ENCODE measurements around the gene PLCXD1.
"Not testable (repeated sequence)": the region's sequence is repeated elsewhere in the genome, so short reads cannot be mapped to it uniquely, and the experiment has no call there.

Gene PLCXD1

DNA sequence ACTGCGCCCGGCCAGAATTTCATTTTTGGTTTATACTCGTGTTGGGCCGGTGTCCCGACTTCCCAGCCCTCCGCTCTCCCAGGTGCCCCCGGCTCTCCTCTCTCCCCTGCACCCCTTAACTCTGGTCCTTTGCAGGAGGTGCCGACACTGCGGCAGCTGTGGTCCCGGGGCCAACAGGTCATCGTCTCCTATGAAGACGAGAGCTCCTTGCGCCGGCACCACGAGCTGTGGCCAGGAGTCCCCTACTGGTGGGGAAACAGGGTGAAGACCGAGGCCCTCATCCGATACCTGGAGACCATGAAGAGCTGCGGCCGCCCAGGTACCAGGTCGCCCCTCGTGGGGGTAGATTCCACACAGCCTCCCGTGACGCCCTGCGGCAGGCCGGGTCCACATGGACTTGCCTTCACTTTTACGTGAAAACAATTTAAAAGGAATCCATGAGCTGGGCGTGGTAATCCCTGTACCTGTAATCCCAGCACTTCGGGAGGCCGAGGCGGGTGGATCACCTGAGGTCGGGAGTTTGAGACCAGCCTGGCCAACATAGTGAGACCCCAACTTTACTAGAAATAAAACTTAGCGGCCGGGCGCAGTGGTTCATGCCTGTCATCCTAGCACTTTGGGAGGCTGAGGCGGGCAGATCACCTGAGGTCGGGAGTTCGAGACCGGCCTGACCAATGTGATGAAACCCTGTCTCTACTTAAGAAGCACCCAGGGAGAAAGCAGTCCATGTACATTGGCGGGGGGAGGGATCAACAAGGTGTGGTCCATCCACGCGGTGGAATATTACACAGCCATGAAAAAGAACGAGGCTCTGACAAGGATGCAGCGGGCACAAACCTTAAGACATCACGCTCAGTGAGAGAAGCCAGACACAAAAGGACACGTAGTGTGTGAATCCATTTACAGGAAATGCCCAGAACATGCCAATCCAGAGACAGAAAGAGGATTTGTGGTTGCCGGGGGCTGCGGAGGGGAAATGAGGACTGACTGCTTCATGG, 12.0 kb downstream of the PLCXD1 start:
- no peak for DNase-seq

DNA sequence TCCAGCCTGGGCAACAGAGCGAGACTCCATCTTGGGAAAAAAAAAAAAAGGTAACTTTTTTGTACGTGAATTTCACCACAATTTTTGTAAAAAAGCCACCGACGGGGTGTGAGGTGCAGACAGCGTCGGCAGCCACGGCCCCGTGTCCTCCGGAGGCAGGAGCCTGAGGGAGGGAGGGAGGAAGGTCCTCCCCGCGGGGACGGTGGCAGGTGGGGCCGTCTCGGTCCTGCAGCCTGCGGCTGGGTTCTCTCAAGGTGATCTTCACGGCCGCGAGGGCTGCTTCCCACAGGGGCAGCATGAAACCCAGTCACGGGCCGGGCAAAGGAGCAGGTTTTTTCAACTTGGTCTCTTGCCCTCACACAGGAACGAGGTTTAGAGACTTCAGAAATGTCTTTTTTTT, 14.0 kb downstream of the PLCXD1 start:
- DNase-seq: no peak

DNA sequence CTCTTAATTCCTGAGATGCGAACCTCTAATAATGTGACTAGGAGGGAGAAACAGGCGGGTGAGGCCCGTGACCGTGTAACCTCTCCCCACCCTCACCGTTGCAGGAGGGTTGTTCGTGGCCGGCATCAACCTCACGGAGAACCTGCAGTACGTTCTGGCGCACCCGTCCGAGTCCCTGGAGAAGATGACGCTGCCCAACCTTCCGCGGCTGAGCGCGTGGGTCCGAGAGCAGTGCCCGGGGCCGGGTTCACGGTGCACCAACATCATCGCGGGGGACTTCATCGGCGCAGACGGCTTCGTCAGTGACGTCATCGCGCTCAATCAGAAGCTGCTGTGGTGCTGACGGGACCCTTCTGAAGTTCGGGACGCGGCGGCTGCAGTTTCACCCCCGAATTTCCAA, 17.8 kb downstream of the PLCXD1 start:
- DNase-seq: no peak

DNA sequence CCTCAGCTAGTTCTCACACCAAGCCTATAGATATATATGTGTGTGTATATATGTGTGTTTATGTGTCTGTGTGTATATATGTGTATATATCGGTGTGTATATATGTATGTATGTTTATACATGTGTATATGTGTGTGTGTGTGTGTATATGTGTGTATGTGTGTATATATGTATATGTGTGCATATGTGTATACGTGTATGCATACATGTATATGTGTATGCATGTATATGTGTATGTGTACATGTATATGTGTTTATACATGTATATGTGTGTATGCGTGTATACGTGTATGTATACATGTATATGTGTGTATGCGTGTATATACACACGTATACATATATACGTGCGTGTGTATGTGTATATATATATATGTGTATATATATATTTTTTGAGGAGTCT, 19.2 kb downstream of the PLCXD1 start:
- DNase-seq: no peak

DNA sequence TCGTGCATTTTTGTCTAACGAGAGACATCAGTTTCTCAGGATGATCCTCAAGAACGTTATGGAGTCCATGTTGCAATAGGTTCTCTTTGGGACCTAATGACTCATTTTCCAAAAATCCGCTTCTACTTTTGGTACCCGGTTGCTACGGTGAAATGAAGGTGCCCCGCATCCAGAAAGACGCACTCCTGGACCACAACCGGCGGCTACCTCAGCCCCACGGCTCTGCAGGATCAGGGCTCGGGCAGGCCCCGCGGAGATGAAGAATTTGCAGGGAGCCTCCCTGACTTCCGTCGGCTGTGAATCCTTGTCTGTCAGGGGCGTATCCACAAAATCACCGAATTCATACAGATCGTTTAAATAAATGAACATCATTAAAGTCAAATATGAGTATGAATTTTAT, 21.8 kb downstream of the PLCXD1 start:
- no peak for DNase-seq

DNA sequence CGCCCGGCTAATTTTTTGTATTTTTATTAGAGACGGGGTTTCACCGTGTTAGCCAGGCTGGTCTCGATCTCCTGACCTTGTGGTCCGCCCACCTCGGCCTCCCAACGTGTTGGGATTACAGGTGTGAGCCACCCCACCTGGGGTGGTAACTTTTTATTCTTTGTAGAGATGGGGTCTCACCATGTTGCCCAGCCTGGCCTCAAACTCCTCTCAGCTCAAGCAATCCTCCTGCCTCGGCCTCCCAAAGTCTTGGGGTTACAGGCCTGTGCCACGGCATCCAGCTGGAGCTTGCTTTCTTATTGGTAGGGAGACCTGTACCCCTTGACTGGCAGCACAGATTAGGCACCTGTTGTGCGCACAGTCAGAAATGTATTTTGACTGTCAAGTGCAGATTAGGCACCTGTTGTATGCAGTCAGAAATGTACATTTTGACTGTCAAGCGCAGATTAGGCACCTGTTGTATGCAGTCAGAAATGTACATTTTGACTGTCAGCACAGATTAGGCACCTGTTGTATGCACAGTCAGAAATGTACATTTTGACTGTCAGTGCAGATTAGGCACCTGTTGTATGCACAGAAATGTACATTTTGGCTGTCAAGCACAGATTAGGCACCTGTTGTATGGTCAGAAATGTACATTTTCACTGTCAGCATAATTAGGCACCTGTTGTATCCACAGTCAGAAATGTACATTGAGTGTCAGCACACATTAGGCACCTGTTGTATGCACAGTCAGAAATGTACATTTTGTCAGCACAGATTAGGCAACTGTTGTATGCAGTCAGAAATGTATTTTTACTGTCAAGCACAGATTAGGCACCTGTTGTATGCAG, 24.8 kb downstream of the PLCXD1 start:
- DNase-seq: not testable (repeated sequence)

DNA sequence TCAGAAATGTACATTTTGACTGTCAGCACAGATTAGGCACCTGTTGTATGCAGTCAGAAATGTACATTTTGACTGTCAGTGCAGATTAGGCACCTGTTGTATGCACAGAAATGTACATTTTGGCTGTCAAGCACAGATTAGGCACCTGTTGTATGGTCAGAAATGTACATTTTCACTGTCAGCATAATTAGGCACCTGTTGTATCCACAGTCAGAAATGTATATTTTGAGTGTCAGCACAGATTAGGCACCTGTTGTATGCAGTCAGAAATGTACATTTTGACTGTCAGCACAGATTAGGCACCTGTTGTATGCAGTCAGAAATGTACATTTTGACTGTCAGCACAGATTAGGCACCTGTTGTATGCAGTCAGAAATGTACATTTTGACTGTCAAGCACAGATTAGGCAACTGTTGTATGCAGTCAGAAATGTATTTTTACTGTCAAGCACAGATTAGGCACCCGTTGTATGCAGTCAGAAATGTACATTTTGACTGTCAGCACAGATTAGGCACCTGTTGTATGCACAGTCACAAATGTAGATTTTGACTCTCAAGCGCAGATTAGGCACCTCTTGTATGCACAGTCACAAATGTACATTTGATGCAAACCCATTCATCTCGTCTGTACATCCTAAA, 25.6 kb downstream of the PLCXD1 start:
- DNase-seq: not testable (repeated sequence)

DNA sequence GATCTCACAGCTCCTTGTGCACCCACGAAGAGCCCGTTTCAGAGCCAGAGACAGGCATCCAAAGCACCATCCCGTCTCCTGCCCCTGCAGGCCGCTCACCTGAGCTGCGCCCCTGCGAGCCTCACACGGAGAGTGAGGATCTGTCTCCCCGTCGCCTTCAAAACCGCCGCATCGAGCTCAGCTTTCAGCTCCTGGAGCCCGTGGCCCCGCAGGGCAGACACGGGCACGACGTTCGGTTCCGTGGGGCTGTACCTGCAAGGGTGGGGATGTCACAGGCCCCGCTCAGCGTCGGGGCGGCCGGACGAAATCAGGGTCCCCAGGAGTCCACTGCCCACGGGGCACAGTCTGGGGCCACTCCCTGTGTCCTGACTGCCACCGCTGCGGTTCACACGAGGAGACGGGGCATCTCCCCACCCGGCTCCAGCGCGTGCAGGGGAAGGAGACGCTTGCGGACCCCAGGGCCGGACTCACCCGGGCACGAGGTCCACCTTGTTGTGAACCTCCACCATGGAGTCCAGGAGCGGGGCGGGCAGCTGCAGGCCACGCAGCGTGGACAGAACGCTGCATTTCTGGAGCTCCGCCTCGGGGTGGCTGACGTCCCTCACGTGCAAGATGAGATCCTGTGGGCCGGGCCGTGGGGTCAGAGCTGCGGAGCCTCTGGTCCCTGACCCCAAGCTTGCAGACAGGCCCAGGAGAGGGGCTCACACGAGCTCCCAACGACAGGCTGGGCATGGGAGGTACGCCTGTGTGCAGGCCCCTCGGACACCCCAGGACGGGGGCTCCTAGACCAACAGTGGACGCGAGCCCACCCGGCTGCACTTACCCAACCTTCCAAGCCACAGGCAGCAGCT, 26.3 kb downstream of the PLCXD1 start:
- DNase-seq: no peak

DNA sequence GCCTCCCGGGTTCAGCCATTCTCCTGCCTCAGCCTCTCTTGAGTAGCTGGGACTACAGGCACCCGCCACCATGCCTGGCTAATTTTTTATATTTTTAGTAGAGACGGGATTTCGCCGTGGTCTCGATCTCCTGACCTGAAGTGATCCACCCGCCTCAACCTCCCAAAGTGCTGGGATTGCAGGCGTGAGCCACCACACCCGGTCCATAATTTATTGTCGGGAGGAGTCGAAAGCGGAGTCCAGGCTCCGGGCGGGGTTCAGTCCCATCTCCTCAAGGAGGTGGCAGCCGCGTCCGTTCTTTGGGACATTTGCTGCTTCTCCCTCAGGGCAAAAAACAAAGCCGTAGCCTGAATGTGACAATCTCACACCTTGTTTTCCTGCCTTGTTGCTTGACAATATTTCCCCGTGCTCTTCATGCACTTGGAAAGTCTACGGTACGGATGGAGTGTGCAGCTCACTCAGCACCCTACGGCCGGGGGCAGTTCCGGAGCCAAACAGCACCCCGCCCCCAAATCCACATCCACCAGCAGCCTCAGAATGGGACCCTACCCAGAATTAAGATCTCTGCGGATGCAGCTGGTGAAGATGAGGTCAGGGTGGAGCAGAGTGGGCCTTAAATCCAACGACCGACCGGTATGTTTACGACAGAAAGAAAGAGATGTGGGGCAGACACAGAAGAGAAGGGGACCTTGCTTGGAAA, 27.8 kb downstream of the PLCXD1 start:
- no peak for DNase-seq

DNA sequence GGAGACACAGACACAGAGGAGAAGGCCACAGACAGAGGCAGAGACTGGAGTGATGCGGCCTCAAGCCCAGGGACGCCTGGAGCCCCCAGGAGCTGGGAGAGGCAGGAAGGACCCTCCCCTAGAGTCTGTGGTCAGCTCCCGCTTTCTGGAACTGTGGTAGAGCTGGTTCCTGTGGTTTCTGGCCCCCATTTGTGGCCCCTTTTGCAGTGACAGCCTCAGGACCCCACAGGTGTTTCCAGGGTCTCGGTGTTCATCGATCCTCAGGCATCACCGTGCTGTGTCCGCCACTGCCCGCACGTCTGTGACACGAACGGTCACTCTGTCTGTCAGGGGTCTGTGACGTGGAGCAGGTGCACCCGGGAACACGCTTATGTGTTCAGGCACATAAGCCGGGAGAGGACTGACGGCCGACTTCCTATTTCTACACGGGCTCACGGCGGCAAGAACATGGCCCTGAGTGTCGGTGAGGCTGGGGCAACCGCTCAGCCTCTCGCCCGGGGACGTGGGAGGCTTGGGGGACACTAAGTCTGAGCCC, 29.5 kb downstream of the PLCXD1 start:
- DNase-seq: no peak

DNA sequence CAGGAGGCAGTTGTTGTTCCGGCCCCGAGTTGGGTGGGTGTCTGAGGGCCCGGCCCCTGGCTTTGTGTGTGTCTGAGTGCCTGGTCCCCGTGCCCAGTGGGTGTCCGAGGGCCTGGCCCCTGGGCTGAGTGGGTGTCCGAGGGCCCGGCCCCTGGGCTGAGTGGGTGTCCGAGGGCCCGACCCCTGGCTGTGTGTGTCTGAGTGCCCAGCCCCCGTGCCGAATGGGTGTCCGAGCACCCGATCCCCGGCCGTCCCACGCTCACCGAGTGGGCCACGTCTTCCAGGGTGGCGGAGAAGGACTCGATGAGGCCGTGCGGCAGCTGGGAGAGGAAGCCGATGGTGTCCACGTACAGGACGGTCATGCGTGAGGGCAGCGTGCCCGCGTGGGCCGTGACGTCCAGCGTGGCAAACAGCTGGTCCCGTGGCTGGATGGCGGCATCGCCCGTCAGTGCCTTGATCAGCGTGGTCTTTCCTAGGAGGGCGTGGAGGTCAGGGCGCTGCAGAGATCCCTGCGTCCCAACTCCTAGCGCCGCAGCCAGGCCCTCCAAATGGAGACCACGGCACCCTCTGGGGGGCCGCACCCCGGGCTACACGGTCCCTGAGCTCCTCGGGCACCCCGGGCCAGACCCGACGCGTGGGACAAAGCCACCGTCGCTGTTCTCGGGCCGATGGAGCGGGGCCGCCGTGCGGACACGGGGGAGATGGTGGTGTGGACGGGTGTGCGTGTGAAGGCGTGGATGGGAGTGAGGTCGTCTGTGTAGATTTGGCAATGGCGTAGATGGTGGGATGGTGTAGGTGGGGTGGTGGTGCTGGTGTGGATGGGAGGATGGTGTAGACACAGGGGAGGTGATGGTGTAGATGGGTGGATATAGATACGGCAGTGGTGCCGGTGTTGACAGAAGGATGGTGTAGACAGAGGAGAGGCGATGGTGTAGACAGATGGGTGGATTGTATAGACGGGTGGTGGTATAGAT, 30.3 kb downstream of the PLCXD1 start:
- no peak for DNase-seq

DNA sequence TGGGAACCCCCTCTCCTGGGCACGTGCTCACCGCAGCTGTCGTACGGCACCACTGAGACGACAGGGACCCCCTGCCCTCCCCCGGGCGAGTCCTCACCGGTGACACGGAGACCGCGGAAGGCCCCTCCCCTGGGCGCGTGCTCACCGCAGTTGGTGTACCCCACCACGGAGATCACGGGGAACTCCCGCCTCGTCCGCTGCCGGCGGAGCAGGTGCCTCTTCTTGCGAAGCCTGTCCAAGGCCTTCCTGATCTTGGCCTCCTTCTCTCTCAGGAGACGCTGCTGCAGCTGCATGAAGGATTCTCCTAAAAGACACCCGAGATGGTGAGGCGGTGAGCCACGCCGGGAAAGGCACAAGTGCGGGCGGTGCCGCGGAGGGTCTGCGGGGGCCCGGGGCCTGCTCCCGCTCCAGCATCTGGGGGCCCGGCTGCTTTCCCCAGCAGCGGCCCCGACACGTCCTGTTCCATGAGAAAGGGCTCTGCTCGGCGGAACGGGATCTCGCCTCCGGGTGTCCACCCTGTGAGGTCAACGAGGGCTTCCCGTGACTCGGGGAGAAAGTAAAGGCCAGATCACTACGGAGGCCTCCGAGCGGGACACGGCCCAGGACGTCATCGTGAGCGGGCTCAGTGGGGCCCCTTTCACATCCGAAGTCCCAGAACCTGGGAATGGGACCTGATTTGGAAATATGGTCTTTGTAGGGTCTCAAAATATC, 31.6 kb downstream of the PLCXD1 start:
- no peak for DNase-seq

DNA sequence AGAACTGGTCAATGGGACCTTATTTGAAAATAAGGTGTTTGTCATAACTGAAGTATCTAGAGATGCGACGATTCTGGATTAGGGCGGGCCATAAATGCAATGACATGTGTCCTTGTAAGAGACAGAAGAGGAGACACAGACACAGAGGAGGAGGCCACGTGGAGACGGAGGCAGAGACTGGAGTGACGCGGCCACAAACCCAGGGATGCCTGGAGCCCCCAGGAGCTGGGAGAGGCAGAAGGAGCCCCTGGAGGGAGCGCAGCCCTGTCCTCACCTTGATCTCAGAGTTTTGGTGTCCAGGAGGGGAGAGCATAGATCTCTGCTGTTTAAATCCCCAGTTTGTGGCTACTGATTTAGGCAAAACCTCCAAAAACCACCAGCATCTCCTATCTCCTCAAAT, 32.4 kb downstream of the PLCXD1 start:
- no peak for DNase-seq

DNA sequence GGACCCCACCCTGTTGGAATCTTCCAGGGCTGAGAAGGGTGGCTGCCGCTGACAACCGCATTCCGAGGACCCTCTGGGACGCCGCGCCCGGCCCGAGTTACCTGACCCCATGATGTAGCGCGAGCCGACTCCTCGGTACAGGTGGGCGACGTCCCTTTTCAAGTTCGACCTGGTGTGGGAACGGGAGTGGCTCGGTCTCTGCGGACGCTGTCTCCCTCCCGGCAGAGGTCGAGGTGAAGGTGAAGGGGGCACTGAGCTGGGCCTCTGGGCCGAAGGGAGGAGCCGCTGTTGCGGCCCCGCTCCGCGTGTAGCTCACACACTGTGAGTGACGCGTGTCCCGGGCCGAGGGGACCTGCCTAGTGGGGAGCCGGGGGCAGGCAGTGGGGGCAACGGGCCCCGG, 32.9 kb downstream of the PLCXD1 start:
- DNase-seq: no peak

DNA sequence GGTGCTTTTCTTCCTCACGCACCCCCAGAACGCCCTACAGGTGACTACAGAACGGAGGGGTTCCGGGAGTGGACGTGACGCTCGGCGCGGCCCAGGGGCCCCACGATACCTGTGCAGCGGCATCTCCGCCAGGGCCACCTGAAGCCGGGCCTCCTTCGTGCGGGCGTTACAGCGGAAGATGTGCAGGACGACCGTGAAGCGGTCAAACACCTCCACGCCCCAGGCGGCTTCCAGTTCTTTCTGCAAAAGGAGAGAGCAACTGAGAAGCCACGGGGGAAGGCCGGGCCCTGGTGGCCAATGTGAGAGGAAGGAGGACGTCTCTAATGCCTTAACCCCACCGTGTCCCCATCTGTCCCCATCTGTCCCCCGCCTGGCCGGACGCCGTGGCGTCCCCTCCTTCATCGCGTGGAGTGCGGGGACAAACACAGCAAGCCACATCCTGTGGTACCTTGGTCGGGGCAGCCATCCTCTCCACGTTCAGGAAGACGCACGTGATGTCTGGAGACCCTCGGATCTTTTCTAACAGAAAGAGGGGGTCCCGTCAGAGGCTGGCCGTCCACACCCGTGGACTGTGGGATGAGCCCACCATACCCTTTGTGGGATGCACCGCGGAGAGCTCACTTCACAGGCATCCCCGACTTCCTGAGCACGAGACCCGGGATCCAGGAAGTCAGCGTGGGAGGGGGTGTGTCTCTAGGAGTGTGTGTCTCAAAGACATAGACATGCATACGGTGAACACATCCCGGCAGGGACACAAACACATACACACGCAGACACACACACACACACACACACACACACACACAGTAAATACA, 33.8 kb downstream of the PLCXD1 start:
- no peak for DNase-seq

DNA sequence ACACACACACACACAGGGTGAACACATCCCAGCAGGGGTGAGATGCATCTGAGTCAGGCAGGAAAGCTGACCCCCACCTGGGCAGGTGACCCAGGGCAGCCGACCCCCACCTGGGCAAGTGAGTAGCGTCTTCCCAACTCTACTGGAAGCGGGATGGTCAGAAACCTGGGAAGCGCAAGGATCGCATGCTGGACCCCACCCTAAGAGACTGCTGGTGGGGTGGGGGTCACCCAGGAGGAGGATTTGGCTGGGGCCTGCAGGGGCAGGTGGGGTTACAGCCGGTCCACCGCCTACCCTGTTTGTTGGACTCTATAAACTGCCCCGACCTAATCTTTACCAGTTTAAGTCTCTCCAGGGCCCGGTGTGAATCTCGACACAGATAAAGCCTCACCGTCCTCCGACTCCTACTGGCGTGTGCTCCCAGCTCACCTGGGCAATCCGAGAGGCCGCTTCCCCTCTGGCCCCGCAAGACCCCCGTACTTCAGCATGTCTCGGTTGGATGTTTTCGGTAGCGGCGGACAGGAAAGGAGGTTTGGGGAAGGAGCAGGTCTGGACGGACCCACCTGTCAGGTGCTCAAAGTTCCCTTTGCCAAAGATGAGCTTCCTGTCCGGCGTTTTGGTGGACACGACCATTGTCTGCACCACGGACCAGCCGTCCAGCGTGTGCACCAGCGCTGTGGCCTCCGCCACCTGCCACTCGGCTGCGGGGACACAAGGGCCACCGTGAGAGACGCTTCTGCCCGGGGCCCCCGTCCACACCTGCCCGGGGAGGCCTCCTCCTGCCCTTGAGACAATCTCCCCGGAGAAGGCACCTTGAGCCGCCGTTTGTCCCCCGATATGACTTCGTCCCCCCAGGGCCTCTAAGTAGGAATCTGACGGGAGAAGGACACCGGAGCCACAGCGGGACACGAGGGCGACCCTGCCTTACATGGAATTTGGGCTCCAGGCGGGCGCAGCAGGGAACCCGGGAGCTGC, 35.5 kb downstream of the PLCXD1 start:
- DNase-seq: no peak

DNA sequence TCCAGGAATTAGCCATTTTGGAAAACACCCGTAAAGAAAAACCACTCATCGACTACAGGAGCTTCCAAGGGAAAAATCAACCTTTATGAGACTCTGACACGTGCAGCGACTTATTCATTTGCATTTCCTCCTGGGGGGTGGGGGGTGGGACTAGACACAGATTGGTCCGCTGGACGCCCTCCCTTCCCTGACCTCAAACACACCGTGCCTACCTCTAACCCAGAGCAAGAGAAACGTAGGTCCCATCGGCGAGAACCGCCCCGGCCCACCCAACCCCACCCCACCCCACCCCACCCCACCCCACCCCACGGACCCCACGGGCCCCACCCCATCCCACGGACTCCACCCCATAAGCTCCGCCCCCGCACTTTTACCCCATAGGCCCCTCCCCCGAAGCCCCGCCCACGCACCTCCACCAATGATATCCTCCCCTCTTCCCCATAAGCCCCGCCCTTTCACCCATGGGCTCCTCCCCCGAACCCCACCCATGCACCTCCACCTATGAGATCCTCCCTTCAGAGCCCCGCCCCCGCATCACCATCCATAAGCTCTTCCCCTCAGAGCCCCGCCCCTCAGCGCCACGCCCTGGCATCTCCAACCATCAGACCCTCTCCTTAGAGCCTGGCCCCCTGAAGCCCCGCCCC, 36.4 kb downstream of the PLCXD1 start:
- no peak for DNase-seq
